Natural killer cell treated with Interleukin-12 subunit alpha and Interleukin-12 subunit beta and Interleukin-15 and Interleukin-18, amount 100 ng/mL, for 72 hours (primary cell): ENCODE data around the gene PRLHR. TPM values are rescaled to one million over a fixed set of nuclear protein-coding genes. Genes with fewer than 3 reads are reported as not detected.
A peak's percentile ranks its signal among the peaks of the same experiment; 100 is the strongest.
"Not testable (repeated sequence)": the region's sequence is repeated elsewhere in the genome, so short reads cannot be mapped to it uniquely, and the experiment has no call there.

ENCODE experiments used
- ATAC-seq, 2 donors: fragments of 150-1000 bp; cut with Tn5 transposase in 1 of 2; sonication (Bioruptor Pico), chemical (Tn5 transposase) in 1 of 2; 2 replicates each; pipeline ENCODE4 v1.10.0; 2021
- DNase-seq: peaks from one replicate; pipeline ENCODE4 v3.0.0; 2022; ENCODE audit warnings: low spot score
- H3K27ac Mint-ChIP-seq, 2 donors: 1 replicate in 1 of 2; 2 replicates in 1 of 2; pipeline ENCODE4 v1.8.0; 2022; ENCODE audit warnings: mixed read lengths in 2 of 2, mild to moderate bottlenecking in 1 of 2, moderate library complexity in 1 of 2
- H3K27me3 Mint-ChIP-seq, 2 donors: 1 replicate in 1 of 2; 2 replicates in 1 of 2; pipeline ENCODE4 v1.8.0; 2022; ENCODE audit warnings: mixed read lengths in 2 of 2
- H3K36me3 Mint-ChIP-seq: one replicate; pipeline ENCODE4 v1.8.0; 2022; ENCODE audit warnings: mixed read lengths
- H3K4me1 Mint-ChIP-seq, 2 donors: 1 replicate in 1 of 2; 2 replicates in 1 of 2; pipeline ENCODE4 v1.8.0; 2022; ENCODE audit warnings: low read depth in 2 of 2, mixed read lengths in 2 of 2, mild to moderate bottlenecking in 1 of 2
- H3K4me3 Mint-ChIP-seq: one replicate; pipeline ENCODE4 v1.8.0; 2022; ENCODE audit warnings: mixed read lengths
- H3K9me3 Mint-ChIP-seq: 2 replicates; pipeline ENCODE4 v1.8.0; 2022; ENCODE audit warnings: mixed read lengths
- total RNA-seq, 2 donors: library from RNA; stranded (reverse); gene quantifications; one replicate each; pipeline ENCODE4 v1.2.3, GENCODE V29; 2022

PRLHR gene
- not detected for total RNA-seq

DNA sequence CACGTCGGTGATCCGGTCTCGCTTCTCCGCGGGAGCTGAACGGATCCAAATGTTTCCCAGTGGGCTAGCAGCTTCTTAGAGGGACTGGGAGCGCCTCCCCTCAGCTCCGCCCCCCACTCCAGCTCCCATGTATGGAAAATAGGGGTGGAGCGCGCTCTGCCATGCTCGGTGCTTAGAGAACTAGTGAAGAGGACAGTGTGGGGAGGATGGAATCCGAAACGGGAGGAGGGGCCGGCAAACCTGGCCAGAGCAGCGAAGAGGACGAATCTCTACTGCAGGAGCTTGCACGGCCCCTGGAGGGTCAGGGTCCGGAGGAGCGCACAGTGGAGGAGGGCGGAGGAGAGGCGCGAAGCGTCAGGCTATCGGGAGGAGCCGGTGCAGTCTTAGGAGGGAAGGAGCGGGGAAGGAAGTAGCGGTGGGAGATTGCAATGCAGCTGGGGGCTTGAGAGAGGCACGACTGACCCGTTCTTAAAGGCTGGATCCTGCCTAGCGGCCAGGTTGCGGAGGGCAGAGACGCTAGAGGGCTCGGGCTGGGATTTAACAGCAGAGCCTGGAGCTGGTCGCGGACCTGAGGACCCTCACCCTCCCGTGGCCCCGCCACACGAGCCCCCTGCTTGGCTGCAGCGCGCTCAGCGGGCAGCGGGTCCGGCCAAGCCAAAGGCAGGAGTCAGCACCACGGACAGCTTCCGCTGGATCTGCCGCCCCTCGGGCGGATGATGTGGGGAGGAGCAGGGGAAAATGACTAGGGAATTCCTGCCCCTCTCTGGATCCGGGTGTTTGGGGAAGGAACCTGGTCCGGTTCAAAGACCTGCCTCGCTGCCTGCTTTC is at the start of gene PRLHR:
Gene PRLHR (minus strand): TSS at position 51 of the 828 bp plus-strand sequence. CDS start 404 bp downstream, outside the sequence.
- Mint-ChIP-seq H3K9me3 (no peaks in the 10 kb centered on the region), H3K27ac (no peak within 1 kb of the TSS), H3K27me3 (peaks cover 58 to 72% of the 10 kb centered on the region in 2 donors), H3K4me3 (no peak within 1 kb of the TSS), H3K36me3 (peaks cover 4% of the 10 kb centered on the region), H3K4me1 (peaks cover 0 to 14% of the 10 kb centered on the region in 2 donors)
- DNase-seq: no peak
- peak in 1 of 2 donors; percentile 26 for ATAC-seq

- peak in 1 of 2 donors; percentile 20 for ATAC-seq
- peaks cover 20 to 51% of the 10 kb centered on the region in 2 donors for H3K27me3 Mint-ChIP-seq
- no peak for DNase-seq
- H3K36me3 Mint-ChIP-seq: peaks cover 5% of the 10 kb centered on the region
- H3K9me3 Mint-ChIP-seq: peaks cover 3% of the 10 kb centered on the region
- H3K4me1 Mint-ChIP-seq: no peaks in the 10 kb centered on the region
- no peak overlapping the region for H3K4me3 Mint-ChIP-seq
- H3K27ac Mint-ChIP-seq: no peak overlapping the region
Observed at GRCh38 chr10:118642228-118642627, 46.8 kb upstream of the PRLHR start.

DNA sequence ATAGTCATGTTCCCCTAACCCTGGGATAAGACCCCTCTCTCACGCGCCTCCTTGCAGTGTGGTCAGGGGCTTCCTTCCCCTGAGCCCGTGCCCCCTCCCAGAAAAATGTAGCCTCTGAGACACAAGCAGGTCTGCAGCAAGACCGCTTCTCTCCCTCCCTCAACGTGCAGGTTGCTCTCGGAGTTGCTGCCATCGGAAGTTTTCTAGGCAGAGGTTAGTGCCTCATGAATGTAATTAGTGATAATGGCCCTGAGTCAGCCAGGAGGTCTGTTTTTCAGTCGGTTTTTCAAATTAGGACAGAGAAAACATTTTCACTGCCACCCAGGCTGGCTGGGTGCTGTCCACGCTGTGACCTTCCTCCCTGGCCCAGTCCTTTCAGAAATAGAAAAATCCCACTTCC is 43.2 kb upstream of the PRLHR start:
- Mint-ChIP-seq H3K4me3 (no peak overlapping the region), H3K27me3 (peaks cover 22 to 24% of the 10 kb centered on the region in 2 donors), H3K27ac (no peak overlapping the region), H3K9me3 (peaks cover 3% of the 10 kb centered on the region), H3K36me3 (peaks cover 5% of the 10 kb centered on the region), H3K4me1 (no peaks in the 10 kb centered on the region)
- no peak for ATAC-seq
- DNase-seq: no peak

DNA sequence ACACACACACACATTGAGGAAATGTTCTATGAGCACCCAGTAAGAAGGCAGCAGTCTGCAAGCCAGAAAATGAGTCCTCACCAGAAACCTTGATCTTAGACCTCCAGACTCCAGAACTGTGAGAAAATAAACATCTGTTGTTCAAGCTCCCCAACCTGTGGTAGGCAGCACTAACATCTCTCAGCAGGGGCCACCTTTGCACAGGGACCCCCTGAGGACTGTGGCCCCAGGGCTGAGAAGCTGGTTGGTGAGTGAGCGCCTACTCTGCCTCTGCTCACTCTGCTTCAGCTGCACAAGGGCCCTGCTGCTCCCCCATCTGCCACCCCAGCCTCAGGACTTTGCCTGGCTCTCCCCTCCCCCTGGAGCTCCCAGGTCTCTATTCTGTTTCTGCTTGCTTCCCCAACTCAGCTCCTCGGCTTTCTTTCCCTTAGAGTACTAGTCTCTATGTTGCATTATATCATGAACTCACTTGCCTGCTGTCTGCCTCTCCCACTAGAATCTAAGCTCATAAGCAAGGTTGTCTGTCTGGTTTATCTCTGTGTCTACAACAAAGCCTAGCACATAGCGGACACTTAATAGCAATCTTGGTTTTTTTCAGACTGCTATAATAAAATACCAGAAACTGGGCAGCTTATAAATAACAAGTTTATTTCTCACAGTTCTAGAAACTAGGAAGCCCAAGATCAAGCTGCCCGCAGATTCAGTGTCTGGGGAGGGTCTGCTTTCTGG is 40.4 kb upstream of the PRLHR start:
- ATAC-seq (no peak), DNase-seq (no peak)
- Mint-ChIP-seq H3K27ac (no peak overlapping the region), H3K4me3 (no peak overlapping the region), H3K36me3 (peaks cover 5% of the 10 kb centered on the region), H3K27me3 (peaks cover 30 to 34% of the 10 kb centered on the region in 2 donors), H3K4me1 (no peaks in the 10 kb centered on the region), H3K9me3 (peaks cover 3% of the 10 kb centered on the region)

GRCh38 chr10:118633786-118634185 is 38.3 kb upstream of the PRLHR start:
- H3K4me1 Mint-ChIP-seq: no peaks in the 10 kb centered on the region
- ATAC-seq (no peak), DNase-seq (no peak)
- H3K27me3 Mint-ChIP-seq: peaks cover 33 to 35% of the 10 kb centered on the region in 2 donors
- H3K36me3 Mint-ChIP-seq: no peaks in the 10 kb centered on the region
- no peaks in the 10 kb centered on the region for H3K9me3 Mint-ChIP-seq
- no peak overlapping the region for H3K27ac Mint-ChIP-seq
- H3K4me3 Mint-ChIP-seq: no peak overlapping the region

DNA sequence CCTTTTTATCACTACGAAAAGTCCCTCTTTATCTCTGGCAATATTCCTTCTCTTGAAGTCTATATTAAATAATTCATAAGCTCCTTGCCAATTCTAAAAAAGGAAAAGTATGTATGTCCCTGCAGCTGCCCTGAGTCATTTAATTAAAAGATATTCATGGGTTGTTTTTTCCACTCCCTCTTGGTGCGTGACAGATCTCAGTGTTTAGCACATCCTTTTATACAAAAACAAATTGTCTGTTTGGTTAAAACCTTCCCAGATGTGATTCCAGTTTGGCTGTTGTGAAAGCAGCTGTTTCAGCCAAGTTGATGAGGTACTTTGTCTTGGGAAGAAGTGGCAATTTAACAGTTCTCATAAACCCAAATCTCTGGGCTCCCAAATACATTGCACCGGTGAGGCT is 33.8 kb upstream of the PRLHR start:
- no peaks in the 10 kb centered on the region for H3K36me3 Mint-ChIP-seq
- H3K4me3 Mint-ChIP-seq: no peak overlapping the region
- ATAC-seq (no peak), DNase-seq (no peak)
- no peaks in the 10 kb centered on the region for H3K4me1 Mint-ChIP-seq
- H3K27me3 Mint-ChIP-seq: peaks cover 28 to 42% of the 10 kb centered on the region in 2 donors
- no peaks in the 10 kb centered on the region for H3K9me3 Mint-ChIP-seq
- H3K27ac Mint-ChIP-seq: no peak overlapping the region

- Mint-ChIP-seq H3K4me3 (no peak overlapping the region), H3K36me3 (no peaks in the 10 kb centered on the region), H3K9me3 (no peaks in the 10 kb centered on the region), H3K4me1 (no peaks in the 10 kb centered on the region), H3K27ac (no peak overlapping the region), H3K27me3 (peaks cover 29 to 49% of the 10 kb centered on the region in 2 donors)
- DNase-seq (no peak), ATAC-seq (no peak)
Observed at GRCh38 chr10:118628397-118628796, 32.9 kb upstream of the PRLHR start.

DNA sequence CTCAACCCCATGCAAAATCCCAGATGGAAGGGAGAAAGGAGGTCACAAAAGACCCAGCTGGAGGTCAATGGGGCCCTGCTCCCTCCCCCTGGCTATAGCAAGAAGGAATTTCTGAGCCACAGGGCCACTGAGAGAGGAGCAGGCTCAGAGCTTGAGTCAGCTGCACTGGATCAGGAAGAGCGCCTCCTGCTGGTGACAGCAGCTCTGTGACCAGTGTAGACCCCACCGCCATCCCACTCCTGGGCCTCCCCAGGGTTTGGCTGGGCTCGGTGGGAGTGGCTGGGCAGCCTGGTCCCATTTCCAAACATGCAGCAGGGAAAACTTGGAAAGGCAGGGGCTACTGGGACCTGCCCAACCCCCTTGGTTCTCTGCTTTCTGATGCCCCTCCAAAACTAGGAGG is 31.5 kb upstream of the PRLHR start:
- DNase-seq (no peak), ATAC-seq (no peak)
- no peaks in the 10 kb centered on the region for H3K9me3 Mint-ChIP-seq
- H3K27me3 Mint-ChIP-seq: peaks cover 22 to 47% of the 10 kb centered on the region in 2 donors
- H3K27ac Mint-ChIP-seq: no peak overlapping the region
- no peak overlapping the region for H3K4me3 Mint-ChIP-seq
- H3K36me3 Mint-ChIP-seq: no peaks in the 10 kb centered on the region
- no peaks in the 10 kb centered on the region for H3K4me1 Mint-ChIP-seq

GRCh38 chr10:118625504-118625903 is 30.1 kb upstream of the PRLHR start:
- no peaks in the 10 kb centered on the region for H3K4me1 Mint-ChIP-seq
- DNase-seq (no peak), ATAC-seq (no peak)
- peaks cover 22 to 50% of the 10 kb centered on the region in 2 donors for H3K27me3 Mint-ChIP-seq
- no peaks in the 10 kb centered on the region for H3K9me3 Mint-ChIP-seq
- no peak overlapping the region for H3K27ac Mint-ChIP-seq
- H3K4me3 Mint-ChIP-seq: no peak overlapping the region
- no peaks in the 10 kb centered on the region for H3K36me3 Mint-ChIP-seq

DNA sequence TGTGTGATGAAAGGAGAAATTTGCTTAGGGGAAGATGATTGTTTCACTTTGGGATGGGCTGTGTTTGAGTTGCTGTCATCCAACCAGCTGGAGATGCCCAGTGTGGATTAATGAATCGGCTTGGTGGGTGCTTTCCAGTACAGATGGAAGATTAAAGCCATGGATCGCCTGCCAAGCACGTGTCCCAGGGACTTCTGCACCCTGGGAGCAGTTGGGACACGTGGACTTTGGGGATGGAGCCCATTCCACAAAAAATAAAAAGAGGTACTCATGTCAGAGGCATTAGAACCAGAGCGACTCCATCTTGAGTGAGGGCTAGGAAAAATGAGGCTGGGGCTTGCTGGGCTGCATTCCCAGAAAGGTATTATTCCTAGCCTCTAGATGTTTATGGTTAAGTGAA is 29.3 kb upstream of the PRLHR start:
- no peaks in the 10 kb centered on the region for H3K36me3 Mint-ChIP-seq
- H3K27me3 Mint-ChIP-seq: peaks cover 21 to 48% of the 10 kb centered on the region in 2 donors
- no peak overlapping the region for H3K27ac Mint-ChIP-seq
- no peak for DNase-seq
- no peaks in the 10 kb centered on the region for H3K4me1 Mint-ChIP-seq
- no peaks in the 10 kb centered on the region for H3K9me3 Mint-ChIP-seq
- ATAC-seq: no peak
- H3K4me3 Mint-ChIP-seq: no peak overlapping the region

DNA sequence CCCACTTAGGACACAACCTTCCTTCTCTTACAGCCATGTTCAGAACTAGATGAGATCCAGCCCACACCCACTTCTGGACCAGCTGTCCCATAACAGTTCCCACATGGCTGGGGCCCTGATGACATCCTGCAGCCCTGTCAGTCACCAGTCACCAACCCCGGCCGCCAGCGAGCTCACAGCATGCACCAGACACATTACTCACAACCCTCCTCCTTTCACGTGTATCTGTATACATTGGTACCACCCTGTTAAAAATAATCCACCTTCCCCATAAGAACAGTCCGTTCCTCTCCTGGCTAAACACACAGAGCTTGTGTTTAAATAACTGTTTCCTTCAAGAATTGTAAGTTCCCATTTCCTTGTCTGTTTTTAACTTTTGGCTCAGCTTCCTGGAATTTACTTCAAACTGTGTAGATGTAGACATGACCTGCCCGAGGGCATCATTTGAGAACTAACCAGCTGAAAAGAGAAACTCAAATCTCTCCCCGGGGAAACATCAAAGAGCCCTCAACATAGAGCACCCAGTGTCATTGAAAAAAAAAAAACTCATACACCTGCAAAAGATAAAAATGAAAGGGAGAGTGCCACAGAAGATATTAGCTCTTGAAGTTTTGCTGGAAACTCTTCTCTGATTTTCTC is 26.0 kb upstream of the PRLHR start:
- Mint-ChIP-seq H3K27me3 (peaks cover 19 to 52% of the 10 kb centered on the region in 2 donors), H3K4me1 (no peaks in the 10 kb centered on the region), H3K27ac (no peak overlapping the region), H3K4me3 (no peak overlapping the region), H3K36me3 (no peaks in the 10 kb centered on the region), H3K9me3 (no peaks in the 10 kb centered on the region)
- peak in 1 of 2 donors; percentile 40 for ATAC-seq
- DNase-seq: no peak

- not testable (repeated sequence) for ATAC-seq, H3K9me3 Mint-ChIP-seq, H3K4me3 Mint-ChIP-seq, H3K4me1 Mint-ChIP-seq, H3K36me3 Mint-ChIP-seq, DNase-seq, H3K27ac Mint-ChIP-seq
- peaks cover 14 to 17% of the 10 kb centered on the region in 2 donors for H3K27me3 Mint-ChIP-seq
Observed at GRCh38 chr10:118613863-118614262, 18.4 kb upstream of the PRLHR start.

DNA sequence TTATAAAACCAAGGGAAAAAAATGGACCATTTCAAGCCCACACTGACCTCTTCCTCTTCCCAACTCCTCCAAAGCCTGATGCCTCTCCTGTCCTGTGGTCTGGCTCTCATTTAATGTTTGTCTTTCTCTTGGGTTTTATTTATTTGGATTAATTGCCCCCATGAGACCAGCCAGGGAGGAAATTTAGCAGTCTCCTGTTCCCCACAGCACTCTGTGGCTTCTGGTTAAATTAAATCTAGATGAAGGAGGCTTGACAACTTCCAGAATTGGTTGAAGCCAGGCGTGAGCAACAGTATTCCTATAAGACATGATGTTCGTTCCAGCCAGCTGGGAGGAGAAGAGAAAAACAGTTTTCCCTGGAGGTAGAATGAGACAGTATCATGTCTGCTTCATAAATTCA is 15.1 kb upstream of the PRLHR start:
- Mint-ChIP-seq H3K27ac (no peak overlapping the region), H3K36me3 (no peaks in the 10 kb centered on the region), H3K27me3 (peaks cover 17 to 20% of the 10 kb centered on the region in 2 donors), H3K4me1 (no peaks in the 10 kb centered on the region), H3K9me3 (no peaks in the 10 kb centered on the region), H3K4me3 (no peak overlapping the region)
- ATAC-seq (no peak), DNase-seq (no peak)
